ENCODE results near the gene TLX1. TPM values are rescaled to one million over a fixed set of nuclear protein-coding genes. Genes with fewer than 3 reads are reported as not detected.

The TLX1 gene
- total RNA-seq, 1 donor from 2014 or later, result not detected

- DNase-seq, result no peak
- no peak for ATAC-seq
- intact Hi-C loops (cut with DNase I), result loop anchor here (10.0 kb wide), 1 partner anchor 54 kb away; no protein-coding TSS in a partner anchor
- H3K27ac ChIP-seq, result no peak overlapping the region
- H3K36me3 ChIP-seq, result no peaks in the 10 kb centered on the region
- H3K4me1 ChIP-seq, result no peaks in the 10 kb centered on the region
- H3K27me3 ChIP-seq, result peaks cover 60% of the 10 kb centered on the region
- TF ChIP-seq CTCF (IDR thresholded peaks at IDR 0.05), result no peak
- H3K9me3 ChIP-seq, result no peaks in the 10 kb centered on the region
- no peak overlapping the region for H3K4me3 ChIP-seq
These were observed 40.5 kb upstream of the TLX1 start for GRCh38 chr10:101090597-101090996.

GRCh38 chr10:101091546-101092290, 39.4 kb upstream of the TLX1 start:
- Histone ChIP-seq H3K27me3 (peaks cover 49% of the 10 kb centered on the region), H3K4me3 (no peak overlapping the region), H3K27ac (no peak overlapping the region), H3K4me1 (no peaks in the 10 kb centered on the region), H3K9me3 (no peaks in the 10 kb centered on the region), H3K36me3 (no peaks in the 10 kb centered on the region)
- ATAC-seq (no peak), DNase-seq (no peak)
- TF ChIP-seq CTCF (IDR thresholded peaks at IDR 0.05), result no peak
- intact Hi-C loops (cut with DNase I), result loop anchor here (10.0 kb wide), 1 partner anchor 53 kb away; no protein-coding TSS in a partner anchor

GRCh38 chr10:101092881-101093354, 38.2 kb upstream of the TLX1 start:
- no peaks in the 10 kb centered on the region for H3K36me3 ChIP-seq
- H3K9me3 ChIP-seq, result no peaks in the 10 kb centered on the region
- no peak for TF ChIP-seq CTCF (IDR thresholded peaks at IDR 0.05)
- intact Hi-C loops (cut with DNase I), result loop anchor here (10.0 kb wide), 1 partner anchor 52 kb away; no protein-coding TSS in a partner anchor
- no peaks in the 10 kb centered on the region for H3K4me1 ChIP-seq
- ATAC-seq (no peak), DNase-seq (no peak)
- H3K27ac ChIP-seq, result no peak overlapping the region
- no peak overlapping the region for H3K4me3 ChIP-seq
- peaks cover 40% of the 10 kb centered on the region for H3K27me3 ChIP-seq

- Histone ChIP-seq H3K27ac (no peak overlapping the region), H3K9me3 (no peaks in the 10 kb centered on the region), H3K4me1 (no peaks in the 10 kb centered on the region), H3K27me3 (peaks cover 26% of the 10 kb centered on the region), H3K36me3 (no peaks in the 10 kb centered on the region), H3K4me3 (no peak overlapping the region)
- DNase-seq (no peak), ATAC-seq (no peak)
- no peak for TF ChIP-seq CTCF (IDR thresholded peaks at IDR 0.05)
- intact Hi-C loops (cut with DNase I), result loop anchor here (10.0 kb wide), 1 partner anchor 51 kb away; no protein-coding TSS in a partner anchor
These were observed 36.8 kb upstream of the TLX1 start for GRCh38 chr10:101094121-101094879.

- DNase-seq (no peak), ATAC-seq (no peak)
- Histone ChIP-seq H3K4me3 (no peak overlapping the region), H3K36me3 (no peaks in the 10 kb centered on the region), H3K27me3 (peaks cover 25% of the 10 kb centered on the region), H3K27ac (no peak overlapping the region), H3K9me3 (no peaks in the 10 kb centered on the region), H3K4me1 (no peaks in the 10 kb centered on the region)
- no peak for TF ChIP-seq CTCF (IDR thresholded peaks at IDR 0.05)
- intact Hi-C loops (cut with DNase I), result loop anchor here (10.0 kb wide), 1 partner anchor 50 kb away; no protein-coding TSS in a partner anchor
These were observed 36.1 kb upstream of the TLX1 start for GRCh38 chr10:101095004-101095403.

Data from upper lobe of right lung (tissue), 1 donor.